Nephron (organoid): ENCODE data around the gene TMEM8B.

Source experiments
- H3K27ac Mint-ChIP-seq, 3 experiments: 2 replicates each; pipeline ENCODE4 v1.8.0; 2020; ENCODE audit warnings: mixed read lengths in 3 of 3, mild to moderate bottlenecking in 2 of 3, moderate library complexity in 1 of 3
- H3K27me3 Mint-ChIP-seq: 2 replicates; pipeline ENCODE4 v1.8.0; 2021; ENCODE audit warnings: low read depth, mild to moderate bottlenecking, moderate library complexity, mixed read lengths
- H3K36me3 Mint-ChIP-seq: 2 replicates; pipeline ENCODE4 v1.8.0; 2020; ENCODE audit warnings: low read depth, mixed read lengths
- H3K4me1 Mint-ChIP-seq: 2 replicates; pipeline ENCODE4 v1.8.0; 2020; ENCODE audit warnings: mixed read lengths
- H3K4me3 Mint-ChIP-seq, 3 experiments: 2 replicates each; pipeline ENCODE4 v1.8.0; 2020; ENCODE audit warnings: mild to moderate bottlenecking in 3 of 3, mixed read lengths in 3 of 3, moderate library complexity in 2 of 3
- H3K9me3 Mint-ChIP-seq: 2 replicates; pipeline ENCODE4 v1.8.0; 2020; ENCODE audit warnings: mixed read lengths
- CTCF ChIP-seq, 3 experiments: fragments of 200-600 bp; sonication (generic); IDR thresholded peaks; one replicate each; pipeline ENCODE4 v1.5.0; 2021; ENCODE audit warnings: antibody characterized with exemption in 3 of 3; ENCODE audit not compliant: unreplicated experiment in 3 of 3

TMEM8B gene

GRCh38 chr9:35836595-35836994 is 7.6 kb downstream of the TMEM8B start:
- Mint-ChIP-seq H3K4me1 (peaks cover 33% of the 10 kb centered on the region), H3K36me3 (peaks cover 23% of the 10 kb centered on the region), H3K9me3 (no peaks in the 10 kb centered on the region), H3K27ac (no peak overlapping the region), H3K4me3 (no peak overlapping the region), H3K27me3 (no peaks in the 10 kb centered on the region)
- no peak for TF ChIP-seq CTCF (IDR thresholded peaks at IDR 0.05; ENCODE audit: unreplicated experiment in 3 of 3)

- no peak overlapping the region for H3K27ac Mint-ChIP-seq
- H3K4me1 Mint-ChIP-seq, result peaks cover 11% of the 10 kb centered on the region
- H3K36me3 Mint-ChIP-seq, result peaks cover 35% of the 10 kb centered on the region
- H3K9me3 Mint-ChIP-seq, result no peaks in the 10 kb centered on the region
- no peak overlapping the region for H3K4me3 Mint-ChIP-seq
- TF ChIP-seq CTCF (IDR thresholded peaks at IDR 0.05; ENCODE audit: unreplicated experiment in 3 of 3), result no peak
- no peaks in the 10 kb centered on the region for H3K27me3 Mint-ChIP-seq
These were observed 10.9 kb downstream of the TMEM8B start for GRCh38 chr9:35839926-35840325.

DNA sequence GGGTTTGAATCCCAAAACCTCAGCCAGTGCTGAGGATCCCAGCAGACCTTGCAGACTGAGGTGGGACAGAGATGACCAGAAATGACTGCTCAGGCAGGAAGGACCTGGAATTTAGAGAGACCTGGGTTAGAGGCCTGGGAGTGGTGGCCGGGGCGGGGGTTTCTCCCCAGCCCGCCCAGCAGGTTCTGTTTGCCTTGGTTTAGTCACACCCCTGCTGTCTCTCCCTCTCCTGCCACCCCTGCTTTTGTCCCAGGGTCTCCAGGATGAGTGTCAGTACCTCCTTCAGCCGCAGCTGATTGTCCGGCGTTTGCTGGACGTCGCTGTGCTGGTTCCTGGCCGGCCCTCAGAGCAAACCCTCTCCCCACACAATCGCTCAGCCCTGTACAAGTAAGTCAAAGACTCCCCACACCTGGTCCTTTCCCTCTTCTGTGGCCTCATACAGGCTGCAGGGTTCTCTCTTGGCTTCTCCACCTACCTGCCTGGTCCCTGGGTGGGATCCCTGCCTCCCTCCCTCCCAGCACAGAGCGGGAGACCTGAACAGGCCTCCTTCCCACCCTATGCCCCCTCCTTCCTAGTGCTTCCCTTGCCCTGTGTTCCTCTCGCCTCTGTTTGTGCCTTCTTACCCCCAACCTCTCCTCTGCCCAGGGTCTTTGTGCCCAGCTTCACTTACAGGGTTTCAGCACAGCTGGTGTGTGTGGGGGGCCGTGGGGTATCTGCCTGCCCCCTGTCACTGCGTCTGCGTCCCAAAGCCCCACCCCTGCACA is 12.0 kb downstream of the TMEM8B start:
- Mint-ChIP-seq H3K4me1 (peaks cover 19% of the 10 kb centered on the region), H3K27me3 (peaks cover 4% of the 10 kb centered on the region), H3K9me3 (no peaks in the 10 kb centered on the region), H3K27ac (no peak overlapping the region), H3K36me3 (peaks cover 33% of the 10 kb centered on the region), H3K4me3 (no peak overlapping the region)
- TF ChIP-seq CTCF (IDR thresholded peaks at IDR 0.05; ENCODE audit: unreplicated experiment in 3 of 3), result no peak

DNA sequence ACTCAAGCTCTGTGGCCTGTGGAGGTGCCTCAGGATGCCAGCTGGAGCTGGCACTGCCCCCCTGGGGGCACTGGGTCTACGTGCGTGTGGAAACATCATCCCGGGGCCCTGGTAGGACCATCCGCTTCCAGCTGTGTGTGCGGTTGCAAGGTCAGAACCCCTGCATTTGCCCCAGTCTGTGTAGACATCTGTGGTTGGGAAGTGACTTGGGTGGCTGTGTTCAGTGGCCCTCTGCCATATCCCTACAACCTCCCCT is 12.5 kb downstream of the TMEM8B start:
- Mint-ChIP-seq H3K36me3 (peaks cover 33% of the 10 kb centered on the region), H3K4me1 (peaks cover 19% of the 10 kb centered on the region), H3K4me3 (no peak overlapping the region), H3K27ac (no peak overlapping the region), H3K27me3 (peaks cover 6% of the 10 kb centered on the region), H3K9me3 (no peaks in the 10 kb centered on the region)
- TF ChIP-seq CTCF (IDR thresholded peaks at IDR 0.05; ENCODE audit: unreplicated experiment in 3 of 3), result no peak

- H3K27ac Mint-ChIP-seq, result no peak overlapping the region
- peaks cover 9% of the 10 kb centered on the region for H3K27me3 Mint-ChIP-seq
- no peaks in the 10 kb centered on the region for H3K9me3 Mint-ChIP-seq
- peaks cover 25% of the 10 kb centered on the region for H3K4me1 Mint-ChIP-seq
- TF ChIP-seq CTCF (IDR thresholded peaks at IDR 0.05; ENCODE audit: unreplicated experiment in 3 of 3), result no peak
- H3K36me3 Mint-ChIP-seq, result peaks cover 39% of the 10 kb centered on the region
- H3K4me3 Mint-ChIP-seq, result no peak overlapping the region
These were observed 13.2 kb downstream of the TMEM8B start for GRCh38 chr9:35842020-35842745.

DNA sequence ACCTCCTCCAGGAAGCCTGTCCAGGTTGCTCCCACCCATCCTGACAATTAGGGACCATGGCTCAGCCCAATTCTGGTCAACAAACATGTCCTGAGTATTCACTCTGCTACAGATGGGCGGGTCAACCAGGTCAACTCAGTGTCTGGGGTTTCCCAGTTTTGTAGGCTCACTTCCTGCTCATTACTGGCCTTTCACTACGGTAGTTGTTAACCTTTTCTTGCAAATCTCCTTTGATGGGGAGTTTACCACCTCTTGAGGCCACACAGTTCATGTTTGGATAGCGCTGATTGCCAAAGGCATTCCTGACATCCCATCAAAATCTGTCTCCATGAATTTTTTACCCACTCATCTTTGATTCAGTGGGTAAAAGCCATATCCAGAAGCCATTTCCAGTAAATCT is 13.8 kb downstream of the TMEM8B start:
- no peak overlapping the region for H3K4me3 Mint-ChIP-seq
- H3K27me3 Mint-ChIP-seq, result peaks cover 9% of the 10 kb centered on the region
- no peak overlapping the region for H3K27ac Mint-ChIP-seq
- no peaks in the 10 kb centered on the region for H3K9me3 Mint-ChIP-seq
- no peak for TF ChIP-seq CTCF (IDR thresholded peaks at IDR 0.05; ENCODE audit: unreplicated experiment in 3 of 3)
- peaks cover 45% of the 10 kb centered on the region for H3K36me3 Mint-ChIP-seq
- peaks cover 31% of the 10 kb centered on the region for H3K4me1 Mint-ChIP-seq
